Lung (tissue), 12 donors: Measurements from ENCODE around the gene RARG. TPM values are rescaled to one million over a fixed set of nuclear protein-coding genes. Genes with fewer than 3 reads are reported as not detected.

Experiments used
- ATAC-seq: fragments of 200-7000 bp; cut with Tn5 transposase; one replicate; pipeline ENCODE4 v1.9.1; 2020; ENCODE audit warnings: moderate number of reproducible peaks; ENCODE audit not compliant: insufficient read depth, low FRiP score
- DNase-seq, 3 donors: peaks; one replicate each; pipeline ENCODE4 v3.0.0-alpha.2; 2013 to 2017
- H3K27ac ChIP-seq, 2 donors: one replicate each; pipeline ENCODE4 v1.5.1; 2013; ENCODE audit warnings: mild to moderate bottlenecking in 2 of 2, moderate library complexity in 2 of 2, control low read depth in 1 of 2, inconsistent platforms in 1 of 2, low read depth in 1 of 2, low read length in 1 of 2
- H3K27me3 ChIP-seq, 3 donors: one replicate each; pipeline ENCODE4 v1.5.1; 2013; ENCODE audit warnings: low read length in 2 of 3; ENCODE audit not compliant: control insufficient read depth in 3 of 3, insufficient read depth in 3 of 3
- H3K36me3 ChIP-seq, 4 donors: one replicate each; pipeline ENCODE4 v1.5.1; 2013; ENCODE audit warnings: low read length in 4 of 4, mild to moderate bottlenecking in 1 of 4, moderate library complexity in 1 of 4; ENCODE audit not compliant: control insufficient read depth in 4 of 4, insufficient read depth in 4 of 4
- H3K4me1 ChIP-seq, 5 donors: one replicate each; pipeline ENCODE4 v1.5.1; 2013; ENCODE audit warnings: low read length in 5 of 5, mild to moderate bottlenecking in 2 of 5, moderate library complexity in 1 of 5; ENCODE audit not compliant: control insufficient read depth in 5 of 5, insufficient read depth in 5 of 5
- H3K4me3 ChIP-seq: one replicate; pipeline ENCODE4 v1.5.1; 2013; ENCODE audit warnings: mild to moderate bottlenecking, control low read depth, moderate library complexity
- H3K9ac ChIP-seq, 2 donors: one replicate each; pipeline ENCODE4 v1.5.1; 2013; ENCODE audit warnings: low read length in 2 of 2, control low read depth in 1 of 2; ENCODE audit not compliant: insufficient read depth in 1 of 2
- H3K9me3 ChIP-seq, 4 donors: one replicate each; pipeline ENCODE4 v1.5.1; 2013; ENCODE audit warnings: low read length in 3 of 4, mild to moderate bottlenecking in 1 of 4, moderate library complexity in 1 of 4; ENCODE audit not compliant: control insufficient read depth in 4 of 4, insufficient read depth in 3 of 4
- WGBS, 2 donors: extraction: QIAGEN DNeasy Blood & Tissue Kit; methylation state at CpG; one replicate each; pipeline ENCODE4 v1.1.7; 2013; 5-methylcytosine and 5-hydroxymethylcytosine counted together
- polyA plus RNA-seq, 2 donors: library from polyadenylated mRNA; stranded (reverse); fragments of 200-250 nt; gene quantifications; one replicate each; pipeline ENCODE4 v1.2.1, GENCODE V29; 2013
- total RNA-seq, 2 donors: library from RNA; depleted of rRNA in 1 of 2; stranded (reverse); fragments of >200 nt in 1 of 2; gene quantifications; one replicate each; pipeline ENCODE4 v1.2.1, GENCODE V29; 2014 to 2021
- TF ChIP-seq, protein P1 (sequence below): IDR thresholded peaks from 2 replicates; pipeline ENCODE4 v1.5.1; 2012; ENCODE audit warnings: mild to moderate bottlenecking; ENCODE audit errors: control extremely low read depth, extremely low read depth
- donor health status: control.
- donor health status: control.
- donor health status: Bipolar disorder and iron deficiency.
- donor health status: healthy.
- donor health status: DM: yes; HTN: yes; CAD: no.

The RARG gene
- total and polyA plus RNA-seq, 4 donors = 12.0 to 29.7 (median 21.0) TPM

DNA sequence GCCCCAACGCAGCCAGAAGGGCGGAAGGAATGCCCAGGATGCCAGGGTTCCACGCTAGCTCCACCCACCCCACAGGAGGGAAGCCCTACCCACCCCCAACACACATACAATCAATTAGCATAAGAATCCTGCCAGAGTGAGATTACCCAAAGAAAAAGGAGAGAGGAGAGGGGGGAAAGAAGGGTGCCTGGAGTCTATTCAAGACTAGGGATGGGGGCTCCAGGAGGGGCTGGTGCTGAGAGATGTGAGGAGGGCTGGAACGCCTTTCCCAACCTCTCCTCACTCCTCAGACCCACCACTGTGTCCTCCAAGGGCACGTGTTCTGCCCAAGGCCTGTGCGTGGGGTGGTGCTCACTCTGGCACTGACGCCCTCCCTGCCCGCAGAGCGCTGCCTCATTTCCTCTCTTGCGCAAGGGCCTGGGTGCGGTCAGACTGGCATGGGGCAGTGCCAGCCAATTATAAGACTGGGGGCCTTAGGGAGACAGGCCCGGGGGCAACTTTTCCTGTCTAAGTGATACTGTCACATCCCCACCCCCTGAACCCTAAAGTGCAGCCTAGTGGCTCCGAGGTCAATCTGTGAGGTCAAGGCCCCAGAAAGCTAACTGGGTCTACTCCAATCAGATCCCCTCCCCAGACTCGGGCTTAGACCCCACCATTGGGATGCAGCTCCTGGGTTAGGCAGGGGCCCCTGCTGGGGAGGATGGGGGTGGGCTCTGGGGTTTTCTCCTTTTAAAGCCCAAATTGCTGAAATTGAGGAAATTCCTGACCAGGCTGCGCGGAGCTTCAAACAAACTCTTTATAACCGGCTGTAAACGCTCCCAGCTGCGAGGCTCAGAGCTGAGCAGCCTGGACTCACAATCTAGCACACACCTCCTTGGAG, 14.7 kb downstream of the RARG start:
- Histone ChIP-seq H3K4me1 (peaks cover 0 to 43% (median 25%) of the 10 kb centered on the region in 5 donors), H3K9ac (peak overlapping the region in 1 of 2 donors; percentile 83)

DNA sequence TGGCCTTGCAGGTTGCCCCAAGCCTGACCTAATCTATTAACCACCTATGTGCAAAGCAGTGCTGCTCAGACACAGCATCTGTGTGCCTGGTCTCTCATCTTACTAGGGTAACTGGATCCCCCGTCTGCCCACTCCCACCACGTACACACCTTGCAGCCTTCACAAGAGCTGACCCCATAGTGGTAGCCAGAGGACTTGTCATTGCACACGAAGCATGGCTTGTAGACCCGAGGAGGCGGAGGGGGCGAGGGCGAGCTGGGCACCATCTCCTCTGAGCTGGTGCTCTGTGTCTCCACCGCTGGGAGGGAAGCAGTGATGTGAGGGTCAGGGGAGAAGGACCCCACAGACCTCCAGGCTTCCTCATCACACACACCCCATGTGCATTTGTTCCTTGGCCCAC, 16.5 kb downstream of the RARG start:
- H3K4me3 ChIP-seq = no peak overlapping the region
- WGBS, 2 donors = 89 to 90% methylated on average over 8 of the region's 8 CpGs
- ATAC-seq (no peak), DNase-seq (no peak)
- H3K9me3 ChIP-seq = no peaks in the 10 kb centered on the region
- no peaks in the 10 kb centered on the region for H3K27me3 ChIP-seq
- TF ChIP-seq, protein P1, sequence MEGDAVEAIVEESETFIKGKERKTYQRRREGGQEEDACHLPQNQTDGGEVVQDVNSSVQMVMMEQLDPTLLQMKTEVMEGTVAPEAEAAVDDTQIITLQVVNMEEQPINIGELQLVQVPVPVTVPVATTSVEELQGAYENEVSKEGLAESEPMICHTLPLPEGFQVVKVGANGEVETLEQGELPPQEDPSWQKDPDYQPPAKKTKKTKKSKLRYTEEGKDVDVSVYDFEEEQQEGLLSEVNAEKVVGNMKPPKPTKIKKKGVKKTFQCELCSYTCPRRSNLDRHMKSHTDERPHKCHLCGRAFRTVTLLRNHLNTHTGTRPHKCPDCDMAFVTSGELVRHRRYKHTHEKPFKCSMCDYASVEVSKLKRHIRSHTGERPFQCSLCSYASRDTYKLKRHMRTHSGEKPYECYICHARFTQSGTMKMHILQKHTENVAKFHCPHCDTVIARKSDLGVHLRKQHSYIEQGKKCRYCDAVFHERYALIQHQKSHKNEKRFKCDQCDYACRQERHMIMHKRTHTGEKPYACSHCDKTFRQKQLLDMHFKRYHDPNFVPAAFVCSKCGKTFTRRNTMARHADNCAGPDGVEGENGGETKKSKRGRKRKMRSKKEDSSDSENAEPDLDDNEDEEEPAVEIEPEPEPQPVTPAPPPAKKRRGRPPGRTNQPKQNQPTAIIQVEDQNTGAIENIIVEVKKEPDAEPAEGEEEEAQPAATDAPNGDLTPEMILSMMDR = no peak
- peaks cover 0 to 38% (median 21%) of the 10 kb centered on the region in 5 donors for H3K4me1 ChIP-seq
- H3K27ac ChIP-seq = peak overlapping the region; percentile 56 to 75
- H3K36me3 ChIP-seq = peaks cover 0 to 28% (median 25%) of the 10 kb centered on the region in 4 donors
- H3K9ac ChIP-seq = peak overlapping the region in 1 of 2 donors; percentile 61

More for the DNA sequence above, 14.7 kb downstream of the RARG start:
- Histone ChIP-seq H3K4me3 (no peak overlapping the region), H3K36me3 (peaks cover 0 to 20% (median 13%) of the 10 kb centered on the region in 4 donors), H3K27me3 (no peaks in the 10 kb centered on the region), H3K9me3 (no peaks in the 10 kb centered on the region), H3K27ac (peak overlapping the region in 1 of 2 donors; percentile 75)
- ATAC-seq (no peak), DNase-seq (peak in 2 of 3 donors; percentile 45 to 54)
- TF ChIP-seq, protein P1 = no peak
- 29 to 37% methylated on average over 19 of the region's 19 CpGs for WGBS, 2 donors

DNA sequence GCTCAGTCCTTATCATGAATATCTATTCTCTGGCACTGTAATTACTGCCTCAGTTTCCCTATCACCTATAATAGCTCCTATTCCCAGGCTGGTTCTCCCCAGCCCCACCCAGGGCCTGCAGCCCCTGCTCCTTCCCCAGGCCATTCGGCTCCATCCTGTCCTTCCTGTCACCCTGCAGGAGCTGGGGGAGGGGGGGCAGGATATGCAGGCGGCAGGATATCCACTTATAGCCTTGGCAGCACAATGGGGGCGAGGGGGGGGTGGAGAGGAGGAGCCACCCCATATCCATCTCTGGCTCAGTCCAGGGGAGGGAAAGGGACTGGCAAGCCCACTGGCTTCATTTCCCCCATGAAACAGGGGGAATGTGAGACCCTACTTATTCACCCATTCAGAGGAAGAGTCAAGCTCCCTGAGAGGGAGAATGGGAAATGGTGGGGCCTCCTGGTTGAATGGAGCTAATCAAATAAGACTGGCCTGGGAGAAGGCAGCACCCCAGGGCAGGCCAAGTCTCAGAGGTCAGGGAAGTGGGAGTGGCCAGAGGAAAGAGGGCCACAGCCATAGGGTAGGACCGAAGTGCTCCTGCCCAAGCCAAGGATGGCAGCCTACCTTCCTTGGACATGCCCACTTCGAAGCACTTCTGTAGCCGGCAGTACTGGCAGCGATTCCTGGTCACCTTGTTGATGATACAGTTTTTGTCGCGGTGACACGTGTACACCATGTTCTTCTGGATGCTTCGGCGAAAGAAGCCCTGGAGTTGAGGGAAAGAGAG, 17.1 kb downstream of the RARG start:
- peaks cover 0 to 31% (median 29%) of the 10 kb centered on the region in 4 donors for H3K36me3 ChIP-seq
- TF ChIP-seq, protein P1 = no peak

More for the DNA sequence above, 17.1 kb downstream of the RARG start:
- DNase-seq = peak in 2 of 3 donors; percentile 22 to 64
- no peak for ATAC-seq
- Histone ChIP-seq H3K27me3 (no peaks in the 10 kb centered on the region), H3K9ac (no peak overlapping the region), H3K9me3 (no peaks in the 10 kb centered on the region), H3K4me1 (peaks cover 0 to 38% (median 21%) of the 10 kb centered on the region in 5 donors), H3K4me3 (no peak overlapping the region), H3K27ac (peak overlapping the region; percentile 56 to 75)
- 65 to 70% methylated on average over 12 of the region's 12 CpGs for WGBS, 2 donors
